ENCODE data around the gene PTPRG. TPM values are rescaled to one million over a fixed set of nuclear protein-coding genes. Genes with fewer than 3 reads are reported as not detected.

PTPRG gene
- total and polyA plus RNA-seq, 2 donors (not counting 1 experiment from before 2014, with no cell fraction given): 67.0 to 97.9 TPM

GRCh38 chr3:61832375-61833229 lies 271.2 kb downstream of the PTPRG start:
- Histone ChIP-seq H2AFZ (ENCODE audit: low read length) (no peak overlapping the region), H3K9me3 (ENCODE audit: control insufficient read depth, insufficient read depth, low read depth, low read length) (no peaks in the 10 kb centered on the region), H3K27ac (ENCODE audit: insufficient read depth, low read length) (no peak overlapping the region), H3K79me2 (ENCODE audit: control insufficient read depth, insufficient read depth, low read length) (no peaks in the 10 kb centered on the region), H3K4me1 (ENCODE audit: control insufficient read depth, extremely low read depth, insufficient read depth, low read length) (peaks cover 11% of the 10 kb centered on the region), H3K4me2 (ENCODE audit: extremely low read depth, insufficient read depth, low read length) (no peak overlapping the region), H3K27me3 (ENCODE audit: control insufficient read depth, insufficient read depth, low read length) (no peaks in the 10 kb centered on the region), H3K36me3 (ENCODE audit: control insufficient read depth, insufficient read depth, low read length) (no peaks in the 10 kb centered on the region), H4K20me1 (ENCODE audit: control insufficient read depth, extremely low read depth, insufficient read depth, low read length) (no peaks in the 10 kb centered on the region), H3K4me3 (replicated peaks in 1 of 4; ENCODE audit: control extremely low read depth in 1 of 4, insufficient read depth in 1 of 4, low read depth in 3 of 4, low read length in 4 of 4) (no peak overlapping the region), H3K9ac (ENCODE audit: insufficient read depth, low read length) (no peak overlapping the region)
- peak; percentile 29 to 54 for DNase-seq (ENCODE audit: low read depth in 2 of 2)
- TF ChIP-seq EZH2 (IDR thresholded peaks at IDR 0.05; ENCODE audit: low read length, missing control alignments) (no peak), CTCF (conservative IDR thresholded peaks at IDR 0.05 in 1 of 2, IDR thresholded peaks at IDR 0.05 in 1 of 2; ENCODE audit: low read depth in 1 of 2, low read length in 2 of 2) (no peak)

- Histone ChIP-seq H3K79me2 (ENCODE audit: control insufficient read depth, insufficient read depth, low read length) (no peaks in the 10 kb centered on the region), H4K20me1 (ENCODE audit: control insufficient read depth, extremely low read depth, insufficient read depth, low read length) (no peaks in the 10 kb centered on the region), H3K4me1 (ENCODE audit: control insufficient read depth, extremely low read depth, insufficient read depth, low read length) (no peaks in the 10 kb centered on the region), H3K4me3 (replicated peaks in 1 of 4; ENCODE audit: control extremely low read depth in 1 of 4, insufficient read depth in 1 of 4, low read depth in 3 of 4, low read length in 4 of 4) (no peak overlapping the region), H3K36me3 (ENCODE audit: control insufficient read depth, insufficient read depth, low read length) (no peaks in the 10 kb centered on the region), H3K27me3 (ENCODE audit: control insufficient read depth, insufficient read depth, low read length) (no peaks in the 10 kb centered on the region), H3K9me3 (ENCODE audit: control insufficient read depth, insufficient read depth, low read depth, low read length) (no peaks in the 10 kb centered on the region), H3K9ac (ENCODE audit: insufficient read depth, low read length) (no peak overlapping the region), H3K4me2 (ENCODE audit: extremely low read depth, insufficient read depth, low read length) (no peak overlapping the region), H3K27ac (ENCODE audit: insufficient read depth, low read length) (no peak overlapping the region), H2AFZ (ENCODE audit: low read length) (no peak overlapping the region)
- DNase-seq (ENCODE audit: low read depth in 2 of 2): no peak
- no peak for TF ChIP-seq EZH2 (IDR thresholded peaks at IDR 0.05; ENCODE audit: low read length, missing control alignments)
- TF ChIP-seq CTCF (conservative IDR thresholded peaks at IDR 0.05 in 1 of 2, IDR thresholded peaks at IDR 0.05 in 1 of 2; ENCODE audit: low read depth in 1 of 2, low read length in 2 of 2): no peak
Observed at GRCh38 chr3:61839256-61839655, 277.9 kb downstream of the PTPRG start.

- H3K36me3 ChIP-seq (ENCODE audit: control insufficient read depth, insufficient read depth, low read length): no peaks in the 10 kb centered on the region
- no peak for TF ChIP-seq EZH2 (IDR thresholded peaks at IDR 0.05; ENCODE audit: low read length, missing control alignments)
- no peak for TF ChIP-seq CTCF (conservative IDR thresholded peaks at IDR 0.05 in 1 of 2, IDR thresholded peaks at IDR 0.05 in 1 of 2; ENCODE audit: low read depth in 1 of 2, low read length in 2 of 2)
- no peaks in the 10 kb centered on the region for H3K4me1 ChIP-seq (ENCODE audit: control insufficient read depth, extremely low read depth, insufficient read depth, low read length)
- peak; percentile 56 to 89 for DNase-seq (ENCODE audit: low read depth in 2 of 2)
- H3K4me2 ChIP-seq (ENCODE audit: extremely low read depth, insufficient read depth, low read length): no peak overlapping the region
- H2AFZ ChIP-seq (ENCODE audit: low read length): no peak overlapping the region
- no peaks in the 10 kb centered on the region for H4K20me1 ChIP-seq (ENCODE audit: control insufficient read depth, extremely low read depth, insufficient read depth, low read length)
- H3K9me3 ChIP-seq (ENCODE audit: control insufficient read depth, insufficient read depth, low read depth, low read length): no peaks in the 10 kb centered on the region
- no peaks in the 10 kb centered on the region for H3K27me3 ChIP-seq (ENCODE audit: control insufficient read depth, insufficient read depth, low read length)
- no peak overlapping the region for H3K4me3 ChIP-seq (replicated peaks in 1 of 4; ENCODE audit: control extremely low read depth in 1 of 4, insufficient read depth in 1 of 4, low read depth in 3 of 4, low read length in 4 of 4)
- no peak overlapping the region for H3K27ac ChIP-seq (ENCODE audit: insufficient read depth, low read length)
- H3K79me2 ChIP-seq (ENCODE audit: control insufficient read depth, insufficient read depth, low read length): no peaks in the 10 kb centered on the region
- H3K9ac ChIP-seq (ENCODE audit: insufficient read depth, low read length): no peak overlapping the region
Observed at GRCh38 chr3:61841111-61841845, 279.9 kb downstream of the PTPRG start.
